GM21390 (cell line): ENCODE measurements around the gene SGCA.
A peak's percentile ranks its signal among the peaks of the same experiment; 100 is the strongest.

ENCODE experiments used
- ATAC-seq: cut with Tn5 transposase; IDR thresholded peaks from one replicate; pipeline ENCODE4 v1.9.1; 2021; ENCODE audit not compliant: unreplicated experiment

Gene SGCA

GRCh38 chr17:50134206-50135110 lies 31.3 kb upstream of the SGCA start:
- no peak for ATAC-seq

- no peak for ATAC-seq
Measured at GRCh38 chr17:50135316-50136095, 30.3 kb upstream of the SGCA start.

GRCh38 chr17:50136096-50136687 lies 29.6 kb upstream of the SGCA start:
- no peak for ATAC-seq

- ATAC-seq: no peak
Measured at GRCh38 chr17:50137042-50137441, 28.8 kb upstream of the SGCA start.

GRCh38 chr17:50139185-50139783 lies 26.5 kb upstream of the SGCA start:
- ATAC-seq: no peak

GRCh38 chr17:50139950-50140885 lies 25.6 kb upstream of the SGCA start:
- no peak for ATAC-seq

- ATAC-seq: no peak
Measured at GRCh38 chr17:50141026-50141744, 24.6 kb upstream of the SGCA start.

GRCh38 chr17:50141745-50142110 lies 24.1 kb upstream of the SGCA start:
- ATAC-seq: no peak

GRCh38 chr17:50143461-50144176 lies 22.2 kb upstream of the SGCA start:
- ATAC-seq: no peak

- ATAC-seq: no peak
Measured at GRCh38 chr17:50144355-50144754, 21.4 kb upstream of the SGCA start.

GRCh38 chr17:50144845-50145531 lies 20.8 kb upstream of the SGCA start:
- no peak for ATAC-seq

- ATAC-seq: no peak
Measured at GRCh38 chr17:50145532-50146229, 20.1 kb upstream of the SGCA start.

- no peak for ATAC-seq
Measured at GRCh38 chr17:50146230-50146926, 19.4 kb upstream of the SGCA start.

GRCh38 chr17:50146927-50147665 lies 18.7 kb upstream of the SGCA start:
- ATAC-seq: no peak

GRCh38 chr17:50147841-50148225 lies 18.0 kb upstream of the SGCA start:
- no peak for ATAC-seq

GRCh38 chr17:50148226-50149090 lies 17.3 kb upstream of the SGCA start:
- peak; percentile 33 for ATAC-seq
